ENCODE results near the gene SERPINA5. TPM values are rescaled to one million over a fixed set of nuclear protein-coding genes. Genes with fewer than 3 reads are reported as not detected.
"Not testable (repeated sequence)": the region's sequence is repeated elsewhere in the genome, so short reads cannot be mapped to it uniquely, and the experiment has no call there.

SERPINA5 gene
- total and polyA plus RNA-seq, 2 donors: 0.24 to 1.7 TPM

GRCh38 chr14:94602722-94603121 is 21.5 kb downstream of the SERPINA5 start:
- no peaks in the 10 kb centered on the region for H3K36me3 ChIP-seq (ENCODE audit: control insufficient read depth in 2 of 2, insufficient read depth in 2 of 2, low read length in 1 of 2)
- H3K27ac ChIP-seq (ENCODE audit: low read depth in 1 of 2, low read length in 1 of 2): no peak overlapping the region
- 82% methylated on average over 5 of the region's 5 CpGs for WGBS
- no peak for DNase-seq (ENCODE audit: low read depth in 6 of 9, low spot score in 9 of 9)
- H3K4me3 ChIP-seq (ENCODE audit: low read length in 2 of 2): no peak overlapping the region
- H3K4me1 ChIP-seq (ENCODE audit: control insufficient read depth in 2 of 2, insufficient read depth in 2 of 2, low read length in 2 of 2): peaks cover 0 to 10% of the 10 kb centered on the region in 2 donors
- H3K9me3 ChIP-seq (ENCODE audit: control insufficient read depth in 2 of 2, insufficient read depth in 1 of 2, low read length in 1 of 2): no peaks in the 10 kb centered on the region
- H3K27me3 ChIP-seq (ENCODE audit: control insufficient read depth in 2 of 2, insufficient read depth in 1 of 2, low read length in 1 of 2): no peaks in the 10 kb centered on the region

GRCh38 chr14:94605361-94605760 is 24.1 kb downstream of the SERPINA5 start:
- Histone ChIP-seq H3K9me3 (ENCODE audit: control insufficient read depth in 2 of 2, insufficient read depth in 1 of 2, low read length in 1 of 2) (no peaks in the 10 kb centered on the region), H3K27me3 (ENCODE audit: control insufficient read depth in 2 of 2, insufficient read depth in 1 of 2, low read length in 1 of 2) (no peaks in the 10 kb centered on the region), H3K27ac (ENCODE audit: low read depth in 1 of 2, low read length in 1 of 2) (no peak overlapping the region), H3K4me1 (ENCODE audit: control insufficient read depth in 2 of 2, insufficient read depth in 2 of 2, low read length in 2 of 2) (no peaks in the 10 kb centered on the region), H3K36me3 (ENCODE audit: control insufficient read depth in 2 of 2, insufficient read depth in 2 of 2, low read length in 1 of 2) (no peaks in the 10 kb centered on the region), H3K4me3 (ENCODE audit: low read length in 2 of 2) (no peak overlapping the region)
- WGBS: 90% methylated on average over 3 of the region's 3 CpGs
- DNase-seq (ENCODE audit: low read depth in 6 of 9, low spot score in 9 of 9): no peak

- H3K36me3 ChIP-seq (ENCODE audit: control insufficient read depth in 2 of 2, insufficient read depth in 2 of 2, low read length in 1 of 2); H3K27ac ChIP-seq (ENCODE audit: low read depth in 1 of 2, low read length in 1 of 2); H3K9me3 ChIP-seq (ENCODE audit: control insufficient read depth in 2 of 2, insufficient read depth in 1 of 2, low read length in 1 of 2); H3K27me3 ChIP-seq (ENCODE audit: control insufficient read depth in 2 of 2, insufficient read depth in 1 of 2, low read length in 1 of 2); DNase-seq (ENCODE audit: low read depth in 6 of 9, low spot score in 9 of 9); H3K4me1 ChIP-seq (ENCODE audit: control insufficient read depth in 2 of 2, insufficient read depth in 2 of 2, low read length in 2 of 2); H3K4me3 ChIP-seq (ENCODE audit: low read length in 2 of 2): not testable (repeated sequence)
- WGBS: 78% methylated on average over 1 of the region's 1 CpG
These were observed 27.7 kb downstream of the SERPINA5 start for GRCh38 chr14:94608966-94609365.

GRCh38 chr14:94611179-94611578 is 30.0 kb downstream of the SERPINA5 start:
- H3K9me3 ChIP-seq (ENCODE audit: control insufficient read depth in 2 of 2, insufficient read depth in 1 of 2, low read length in 1 of 2): no peaks in the 10 kb centered on the region
- DNase-seq (ENCODE audit: low read depth in 6 of 9, low spot score in 9 of 9): no peak
- no peaks in the 10 kb centered on the region for H3K36me3 ChIP-seq (ENCODE audit: control insufficient read depth in 2 of 2, insufficient read depth in 2 of 2, low read length in 1 of 2)
- 91% methylated on average over 5 of the region's 5 CpGs for WGBS
- H3K4me1 ChIP-seq (ENCODE audit: control insufficient read depth in 2 of 2, insufficient read depth in 2 of 2, low read length in 2 of 2): no peaks in the 10 kb centered on the region
- H3K4me3 ChIP-seq (ENCODE audit: low read length in 2 of 2): no peak overlapping the region
- no peaks in the 10 kb centered on the region for H3K27me3 ChIP-seq (ENCODE audit: control insufficient read depth in 2 of 2, insufficient read depth in 1 of 2, low read length in 1 of 2)
- no peak overlapping the region for H3K27ac ChIP-seq (ENCODE audit: low read depth in 1 of 2, low read length in 1 of 2)

- H3K4me3 ChIP-seq (ENCODE audit: low read length in 2 of 2): no peak within 1 kb of the TSS
These were observed 30.9 kb downstream of the SERPINA5 start, which contains the start of gene SERPINA3 for GRCh38 chr14:94612174-94612573. Gene SERPINA3, plus strand, starts transcription at chr14:94612391. Its CDS starts 2,051 bp downstream, at chr14:94614442.

GRCh38 chr14:94612580-94613554 is 31.6 kb downstream of the SERPINA5 start:
- Histone ChIP-seq H3K4me1 (ENCODE audit: control insufficient read depth in 2 of 2, insufficient read depth in 2 of 2, low read length in 2 of 2) (no peaks in the 10 kb centered on the region), H3K4me3 (ENCODE audit: low read length in 2 of 2) (no peak overlapping the region), H3K27ac (ENCODE audit: low read depth in 1 of 2, low read length in 1 of 2) (no peak overlapping the region), H3K27me3 (ENCODE audit: control insufficient read depth in 2 of 2, insufficient read depth in 1 of 2, low read length in 1 of 2) (no peaks in the 10 kb centered on the region), H3K36me3 (ENCODE audit: control insufficient read depth in 2 of 2, insufficient read depth in 2 of 2, low read length in 1 of 2) (no peaks in the 10 kb centered on the region), H3K9me3 (ENCODE audit: control insufficient read depth in 2 of 2, insufficient read depth in 1 of 2, low read length in 1 of 2) (no peaks in the 10 kb centered on the region)
- DNase-seq (ENCODE audit: low read depth in 6 of 9, low spot score in 9 of 9): no peak
- WGBS: 67% methylated on average over 9 of the region's 9 CpGs

More at GRCh38 chr14:94612174-94612573, 30.9 kb downstream of the SERPINA5 start, which contains the start of gene SERPINA3:
- Histone ChIP-seq H3K27ac (ENCODE audit: low read depth in 1 of 2, low read length in 1 of 2) (no peak within 1 kb of the TSS), H3K9me3 (ENCODE audit: control insufficient read depth in 2 of 2, insufficient read depth in 1 of 2, low read length in 1 of 2) (no peaks in the 10 kb centered on the region), H3K27me3 (ENCODE audit: control insufficient read depth in 2 of 2, insufficient read depth in 1 of 2, low read length in 1 of 2) (no peaks in the 10 kb centered on the region), H3K4me1 (ENCODE audit: control insufficient read depth in 2 of 2, insufficient read depth in 2 of 2, low read length in 2 of 2) (no peaks in the 10 kb centered on the region), H3K36me3 (ENCODE audit: control insufficient read depth in 2 of 2, insufficient read depth in 2 of 2, low read length in 1 of 2) (no peaks in the 10 kb centered on the region)
- 82% methylated on average over 4 of the region's 4 CpGs for WGBS
- no peak for DNase-seq (ENCODE audit: low read depth in 6 of 9, low spot score in 9 of 9)

GRCh38 chr14:94613720-94614644 is 32.8 kb downstream of the SERPINA5 start:
- WGBS: 89% methylated on average over 20 of the region's 20 CpGs
- no peaks in the 10 kb centered on the region for H3K4me1 ChIP-seq (ENCODE audit: control insufficient read depth in 2 of 2, insufficient read depth in 2 of 2, low read length in 2 of 2)
- H3K27ac ChIP-seq (ENCODE audit: low read depth in 1 of 2, low read length in 1 of 2): no peak overlapping the region
- H3K9me3 ChIP-seq (ENCODE audit: control insufficient read depth in 2 of 2, insufficient read depth in 1 of 2, low read length in 1 of 2): peaks cover 0 to 4% of the 10 kb centered on the region in 2 donors
- H3K4me3 ChIP-seq (ENCODE audit: low read length in 2 of 2): no peak overlapping the region
- H3K27me3 ChIP-seq (ENCODE audit: control insufficient read depth in 2 of 2, insufficient read depth in 1 of 2, low read length in 1 of 2): no peaks in the 10 kb centered on the region
- no peaks in the 10 kb centered on the region for H3K36me3 ChIP-seq (ENCODE audit: control insufficient read depth in 2 of 2, insufficient read depth in 2 of 2, low read length in 1 of 2)
- DNase-seq (ENCODE audit: low read depth in 6 of 9, low spot score in 9 of 9): no peak

GRCh38 chr14:94614802-94615201 is 33.6 kb downstream of the SERPINA5 start:
- no peak for DNase-seq (ENCODE audit: low read depth in 6 of 9, low spot score in 9 of 9)
- no peaks in the 10 kb centered on the region for H3K4me1 ChIP-seq (ENCODE audit: control insufficient read depth in 2 of 2, insufficient read depth in 2 of 2, low read length in 2 of 2)
- no peaks in the 10 kb centered on the region for H3K27me3 ChIP-seq (ENCODE audit: control insufficient read depth in 2 of 2, insufficient read depth in 1 of 2, low read length in 1 of 2)
- WGBS: 94% methylated on average over 7 of the region's 7 CpGs
- H3K27ac ChIP-seq (ENCODE audit: low read depth in 1 of 2, low read length in 1 of 2): no peak overlapping the region
- H3K4me3 ChIP-seq (ENCODE audit: low read length in 2 of 2): no peak overlapping the region
- no peaks in the 10 kb centered on the region for H3K36me3 ChIP-seq (ENCODE audit: control insufficient read depth in 2 of 2, insufficient read depth in 2 of 2, low read length in 1 of 2)
- H3K9me3 ChIP-seq (ENCODE audit: control insufficient read depth in 2 of 2, insufficient read depth in 1 of 2, low read length in 1 of 2): peaks cover 0 to 4% of the 10 kb centered on the region in 2 donors
